C4-2B (cell line): ENCODE measurements around the gene PHLDB1.

Experiments used
- H3K27ac ChIP-seq: fragments of 450-650 bp; 2 replicates; pipeline ENCODE4 v1.5.1; 2017
- CTCF ChIP-seq: fragments of 450-650 bp; conservative IDR thresholded peaks from 2 replicates; pipeline ENCODE4 v1.5.1; 2017; ENCODE audit warnings: mild to moderate bottlenecking
- ZFX ChIP-seq: fragments of 450-650 bp; IDR thresholded peaks from 2 replicates; pipeline ENCODE4 v1.6.1; 2017

PHLDB1 gene

GRCh38 chr11:118697346-118697745 lies 89.9 kb downstream of the PHLDB1 start:
- TF ChIP-seq CTCF: no peak
- TF ChIP-seq ZFX: no peak
- H3K27ac ChIP-seq: no peak overlapping the region

- no peak overlapping the region for H3K27ac ChIP-seq
- TF ChIP-seq CTCF (no peak), ZFX (no peak)
Observed at GRCh38 chr11:118699506-118700220, 92.2 kb downstream of the PHLDB1 start.

- no peak for TF ChIP-seq ZFX
- no peak for TF ChIP-seq CTCF
Observed at GRCh38 chr11:118703563-118704106, 96.2 kb downstream of the PHLDB1 start.

GRCh38 chr11:118705111-118705741 lies 97.8 kb downstream of the PHLDB1 start:
- TF ChIP-seq ZFX: no peak
- TF ChIP-seq CTCF: no peak
- H3K27ac ChIP-seq: no peak overlapping the region

More at GRCh38 chr11:118703563-118704106, 96.2 kb downstream of the PHLDB1 start:
- H3K27ac ChIP-seq: no peak overlapping the region

- no peak for TF ChIP-seq CTCF
- no peak for TF ChIP-seq ZFX
- H3K27ac ChIP-seq: no peak overlapping the region
Observed at GRCh38 chr11:118705791-118706545, 98.6 kb downstream of the PHLDB1 start.

GRCh38 chr11:118706546-118706825 lies 99.1 kb downstream of the PHLDB1 start:
- TF ChIP-seq ZFX (no peak), CTCF (no peak)

More at GRCh38 chr11:118706546-118706825, 99.1 kb downstream of the PHLDB1 start:
- H3K27ac ChIP-seq: no peak overlapping the region
